Neural progenitor cell (in vitro differentiated cells): ENCODE results near the gene TK1. TPM values are rescaled to one million over a fixed set of nuclear protein-coding genes. Genes with fewer than 3 reads are reported as not detected.

Source experiments
- DNase-seq: peaks from one replicate; pipeline ENCODE4 v3.0.0-alpha.2; 2016; ENCODE audit warnings: low spot score
- H2AFZ ChIP-seq: fragments of 200-600 bp; sonication (generic); replicated peaks from 2 replicates; pipeline ENCODE4 v1.6.1; 2016; ENCODE audit warnings: antibody characterized with exemption
- H3F3A ChIP-seq: fragments of 200-600 bp; sonication (generic); 2 replicates; pipeline ENCODE4 v1.6.1; 2016; ENCODE audit warnings: antibody characterized with exemption, low read depth
- H3K27ac ChIP-seq: fragments of 200-600 bp; sonication (generic); 2 replicates; pipeline ENCODE4 v1.5.1; 2016; ENCODE audit warnings: mild to moderate bottlenecking
- H3K27me3 ChIP-seq: fragments of 200-600 bp; sonication (generic); 2 replicates; pipeline ENCODE4 v1.6.1; 2016; ENCODE audit warnings: mild to moderate bottlenecking, moderate library complexity
- H3K36me3 ChIP-seq: fragments of 200-600 bp; sonication (generic); 2 replicates; pipeline ENCODE4 v1.5.1; 2016
- H3K4me1 ChIP-seq: fragments of 200-600 bp; sonication (generic); 2 replicates; pipeline ENCODE4 v1.6.1; 2016; ENCODE audit warnings: mixed run types
- H3K4me2 ChIP-seq: fragments of 200-600 bp; sonication (generic); 2 replicates; pipeline ENCODE4 v1.6.1; 2016
- H3K4me3 ChIP-seq: fragments of 200-600 bp; sonication (generic); 2 replicates; pipeline ENCODE4 v1.5.1; 2016
- H3K79me2 ChIP-seq: fragments of 200-600 bp; sonication (generic); 2 replicates; pipeline ENCODE4 v1.6.1; 2016; ENCODE audit warnings: low read depth
- H3K9ac ChIP-seq: fragments of 200-600 bp; sonication (generic); 2 replicates; pipeline ENCODE4 v1.6.1; 2016
- H3K9me3 ChIP-seq: fragments of 200-600 bp; sonication (generic); 2 replicates; pipeline ENCODE4 v1.5.1; 2016; ENCODE audit warnings: low read depth
- H4K20me1 ChIP-seq: fragments of 200-600 bp; sonication (generic); 2 replicates; pipeline ENCODE4 v1.6.1; 2016; ENCODE audit warnings: low read depth
- H3K27ac Mint-ChIP-seq: 3 replicates; pipeline ENCODE4 v1.8.0; 2021; ENCODE audit warnings: mixed read lengths
- H3K27me3 Mint-ChIP-seq: 2 replicates; pipeline ENCODE4 v1.8.0; 2022; ENCODE audit warnings: low read depth, mild to moderate bottlenecking, inconsistent platforms, moderate library complexity, mixed read lengths; ENCODE audit not compliant: insufficient read depth
- H3K36me3 Mint-ChIP-seq: 3 replicates; pipeline ENCODE4 v1.8.0; 2021; ENCODE audit warnings: mixed read lengths
- H3K4me1 Mint-ChIP-seq: 3 replicates; pipeline ENCODE4 v1.8.0; 2021; ENCODE audit warnings: mixed read lengths
- H3K4me3 Mint-ChIP-seq: 3 replicates; pipeline ENCODE4 v1.8.0; 2021; ENCODE audit warnings: mild to moderate bottlenecking, moderate library complexity, mixed read lengths
- H3K9me3 Mint-ChIP-seq: 3 replicates; pipeline ENCODE4 v1.8.0; 2020; ENCODE audit warnings: mixed read lengths
- EZH2 ChIP-seq: fragments of 200-600 bp; sonication (generic); IDR thresholded peaks from 2 replicates; pipeline ENCODE4 v1.6.1; 2017; ENCODE audit warnings: antibody characterized with exemption, mild to moderate bottlenecking, moderate library complexity
- EZH2phosphoT487 ChIP-seq: fragments of 200-600 bp; sonication (generic); IDR thresholded peaks from 2 replicates; pipeline ENCODE4 v1.6.1; 2017; ENCODE audit warnings: antibody characterized with exemption
- total RNA-seq: library from RNA; depleted of rRNA; stranded (reverse); fragments of >200 nt; gene quantifications from 2 replicates; pipeline ENCODE4 v1.2.3, GENCODE V29; 2015; ENCODE audit warnings: low replicate concordance
- TF ChIP-seq, protein P1 (sequence below): fragments of 200-600 bp; sonication (generic); IDR thresholded peaks from 2 replicates; pipeline ENCODE4 v1.5.1; 2017; ENCODE audit warnings: antibody characterized with exemption, mild to moderate bottlenecking

Gene TK1
- total RNA-seq, 1 donor from 2014 or later = 27.3 TPM

DNA sequence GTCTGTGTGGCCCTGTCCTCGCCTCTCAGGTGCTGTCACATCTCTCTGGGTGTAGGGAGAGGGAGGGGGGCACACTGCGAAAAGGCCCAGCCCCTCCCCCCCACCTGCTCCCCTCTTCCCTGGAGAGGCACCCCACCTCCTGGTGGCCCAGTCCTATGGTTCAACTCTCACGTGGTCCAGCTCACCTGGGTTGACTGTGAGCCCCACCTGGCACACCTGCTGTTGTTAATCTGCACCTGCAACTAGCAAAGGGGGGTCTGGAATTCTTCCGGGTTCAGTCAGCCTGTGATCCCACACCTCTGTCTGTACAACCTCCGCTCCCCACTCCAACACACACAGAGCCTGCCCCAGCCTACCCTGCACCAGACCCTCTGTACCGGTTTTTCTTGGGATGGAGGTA, 20.4 kb downstream of the TK1 start:
- H3K27me3 ChIP-seq = no peaks in the 10 kb centered on the region
- H3K9me3 Mint-ChIP-seq = no peaks in the 10 kb centered on the region
- H3K4me1 Mint-ChIP-seq = no peaks in the 10 kb centered on the region
- H3K4me1 ChIP-seq = peaks cover 9% of the 10 kb centered on the region
- no peaks in the 10 kb centered on the region for H3K36me3 Mint-ChIP-seq
- H3K36me3 ChIP-seq = no peaks in the 10 kb centered on the region
- H2AFZ ChIP-seq = no peak overlapping the region
- H3K9ac ChIP-seq = no peak overlapping the region
- no peak overlapping the region for H3K4me3 Mint-ChIP-seq
- H3K4me3 ChIP-seq = no peak overlapping the region
- peaks cover 3% of the 10 kb centered on the region for H3K27me3 Mint-ChIP-seq
- H3K27ac Mint-ChIP-seq = no peak overlapping the region
- peaks cover 16% of the 10 kb centered on the region for H4K20me1 ChIP-seq
- H3K4me2 ChIP-seq = no peak overlapping the region
- H3F3A ChIP-seq = peaks cover 12% of the 10 kb centered on the region
- H3K27ac ChIP-seq = no peak overlapping the region
- no peak for DNase-seq
- TF ChIP-seq EZH2 = no peak
- TF ChIP-seq, protein P1, sequence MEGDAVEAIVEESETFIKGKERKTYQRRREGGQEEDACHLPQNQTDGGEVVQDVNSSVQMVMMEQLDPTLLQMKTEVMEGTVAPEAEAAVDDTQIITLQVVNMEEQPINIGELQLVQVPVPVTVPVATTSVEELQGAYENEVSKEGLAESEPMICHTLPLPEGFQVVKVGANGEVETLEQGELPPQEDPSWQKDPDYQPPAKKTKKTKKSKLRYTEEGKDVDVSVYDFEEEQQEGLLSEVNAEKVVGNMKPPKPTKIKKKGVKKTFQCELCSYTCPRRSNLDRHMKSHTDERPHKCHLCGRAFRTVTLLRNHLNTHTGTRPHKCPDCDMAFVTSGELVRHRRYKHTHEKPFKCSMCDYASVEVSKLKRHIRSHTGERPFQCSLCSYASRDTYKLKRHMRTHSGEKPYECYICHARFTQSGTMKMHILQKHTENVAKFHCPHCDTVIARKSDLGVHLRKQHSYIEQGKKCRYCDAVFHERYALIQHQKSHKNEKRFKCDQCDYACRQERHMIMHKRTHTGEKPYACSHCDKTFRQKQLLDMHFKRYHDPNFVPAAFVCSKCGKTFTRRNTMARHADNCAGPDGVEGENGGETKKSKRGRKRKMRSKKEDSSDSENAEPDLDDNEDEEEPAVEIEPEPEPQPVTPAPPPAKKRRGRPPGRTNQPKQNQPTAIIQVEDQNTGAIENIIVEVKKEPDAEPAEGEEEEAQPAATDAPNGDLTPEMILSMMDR = no peak
- TF ChIP-seq EZH2phosphoT487 = no peak
- H3K9me3 ChIP-seq = no peaks in the 10 kb centered on the region
- H3K79me2 ChIP-seq = no peaks in the 10 kb centered on the region

- DNase-seq = no peak
- H3K36me3 Mint-ChIP-seq = no peaks in the 10 kb centered on the region
Observed at GRCh38 chr17:78164748-78165607, 21.9 kb downstream of the TK1 start.

GRCh38 chr17:78163881-78164747, 22.7 kb downstream of the TK1 start:
- no peak overlapping the region for H3K4me3 ChIP-seq
- H3K9me3 ChIP-seq = no peaks in the 10 kb centered on the region
- H3K4me2 ChIP-seq = no peak overlapping the region
- Mint-ChIP-seq H3K27me3 (no peaks in the 10 kb centered on the region), H3K9me3 (no peaks in the 10 kb centered on the region), H3K4me1 (no peaks in the 10 kb centered on the region), H3K36me3 (no peaks in the 10 kb centered on the region), H3K4me3 (no peak overlapping the region), H3K27ac (peak overlapping the region; percentile 72)
- H3K79me2 ChIP-seq = no peaks in the 10 kb centered on the region
- DNase-seq = no peak
- H3K9ac ChIP-seq = no peak overlapping the region
- peaks cover 4% of the 10 kb centered on the region for H4K20me1 ChIP-seq
- no peaks in the 10 kb centered on the region for H3K27me3 ChIP-seq
- H3K27ac ChIP-seq = no peak overlapping the region
- TF ChIP-seq, protein P1 = no peak
- no peak for TF ChIP-seq EZH2phosphoT487
- TF ChIP-seq EZH2 = no peak
- H2AFZ ChIP-seq = no peak overlapping the region
- H3F3A ChIP-seq = peaks cover under 1% of the 10 kb centered on the region
- H3K36me3 ChIP-seq = no peaks in the 10 kb centered on the region
- peaks cover 3% of the 10 kb centered on the region for H3K4me1 ChIP-seq

More at GRCh38 chr17:78164748-78165607, 21.9 kb downstream of the TK1 start:
- TF ChIP-seq, protein P1 = no peak
- TF ChIP-seq EZH2 = no peak
- no peak for TF ChIP-seq EZH2phosphoT487
- H3K9me3 ChIP-seq = no peaks in the 10 kb centered on the region
- no peaks in the 10 kb centered on the region for H3K79me2 ChIP-seq
- H2AFZ ChIP-seq = no peak overlapping the region
- no peak overlapping the region for H3K9ac ChIP-seq
- no peaks in the 10 kb centered on the region for H3K27me3 ChIP-seq
- H3K27ac ChIP-seq = no peak overlapping the region
- Mint-ChIP-seq H3K4me1 (no peaks in the 10 kb centered on the region), H3K27ac (no peak overlapping the region), H3K9me3 (no peaks in the 10 kb centered on the region), H3K27me3 (no peaks in the 10 kb centered on the region), H3K4me3 (peak overlapping the region; percentile 13)
- H3F3A ChIP-seq = peaks cover 9% of the 10 kb centered on the region
- H3K4me2 ChIP-seq = no peak overlapping the region
- peaks cover 9% of the 10 kb centered on the region for H3K4me1 ChIP-seq
- no peaks in the 10 kb centered on the region for H3K36me3 ChIP-seq
- H4K20me1 ChIP-seq = peaks cover 12% of the 10 kb centered on the region
- no peak overlapping the region for H3K4me3 ChIP-seq
